Cortex of kidney (tissue), 1 donor: ENCODE measurements around the gene TMEM202.
"Not testable (repeated sequence)": the region's sequence is repeated elsewhere in the genome, so short reads cannot be mapped to it uniquely, and the experiment has no call there.

Source experiments
- DNase-seq: peaks from one replicate; lab custom pipeline; 2025; lab: John Stamatoyannopoulos, UW

TMEM202 gene

GRCh38 chr15:72397796-72398588, at the start of gene TMEM202:
TSS of gene TMEM202 (plus strand) at chr15:72398305. CDS start at chr15:72398327, 22 bp downstream.
- no peak for DNase-seq

GRCh38 chr15:72353266-72353665, 44.8 kb upstream of the TMEM202 start:
- no peak for DNase-seq

GRCh38 chr15:72354496-72354895, 43.6 kb upstream of the TMEM202 start:
- DNase-seq, result no peak

GRCh38 chr15:72358121-72358520, 40.0 kb upstream of the TMEM202 start:
- no peak for DNase-seq

GRCh38 chr15:72358650-72359171, 39.4 kb upstream of the TMEM202 start:
- no peak for DNase-seq

- no peak for DNase-seq
Measured at GRCh38 chr15:72361176-72361575, 36.9 kb upstream of the TMEM202 start.

GRCh38 chr15:72365844-72366243, 32.3 kb upstream of the TMEM202 start:
- DNase-seq, result no peak

GRCh38 chr15:72368325-72368724, 29.8 kb upstream of the TMEM202 start:
- DNase-seq, result no peak

GRCh38 chr15:72368899-72369298, 29.2 kb upstream of the TMEM202 start:
- DNase-seq, result no peak

- DNase-seq, result no peak
Measured at GRCh38 chr15:72369964-72370363, 28.1 kb upstream of the TMEM202 start.

GRCh38 chr15:72372361-72372760, 25.7 kb upstream of the TMEM202 start:
- no peak for DNase-seq

GRCh38 chr15:72375501-72375845, 22.6 kb upstream of the TMEM202 start:
- DNase-seq, result no peak

- peak; percentile 75 for DNase-seq
Measured at GRCh38 chr15:72375846-72376581, 22.1 kb upstream of the TMEM202 start, which contains the start of gene HEXA. TSS of gene HEXA (minus strand) at chr15:72376014. CDS start at chr15:72375972, 42 bp downstream.

GRCh38 chr15:72377331-72377730, 20.8 kb upstream of the TMEM202 start:
- no peak for DNase-seq

GRCh38 chr15:72379106-72379505, 19.0 kb upstream of the TMEM202 start:
- not testable (repeated sequence) for DNase-seq

- DNase-seq, result no peak
Measured at GRCh38 chr15:72379856-72380430, 18.2 kb upstream of the TMEM202 start.

GRCh38 chr15:72380743-72381142, 17.4 kb upstream of the TMEM202 start:
- DNase-seq, result no peak

GRCh38 chr15:72382146-72382545, 16.0 kb upstream of the TMEM202 start:
- no peak for DNase-seq

- no peak for DNase-seq
Measured at GRCh38 chr15:72387741-72388140, 10.4 kb upstream of the TMEM202 start.

GRCh38 chr15:72389231-72389630, 8.9 kb upstream of the TMEM202 start:
- no peak for DNase-seq

GRCh38 chr15:72396331-72396730, 1.8 kb upstream of the TMEM202 start:
- DNase-seq, result not testable (repeated sequence)

- DNase-seq, result no peak
Measured at GRCh38 chr15:72398648-72399047, 543 bp downstream of the TMEM202 start.

- DNase-seq, result no peak
Measured at GRCh38 chr15:72402726-72403125, 4.6 kb downstream of the TMEM202 start.
